C4-2B (cell line): ENCODE data around the gene MORC3.

Source experiments
- ZFX ChIP-seq: fragments of 450-650 bp; IDR thresholded peaks from 2 replicates; pipeline ENCODE4 v1.6.1; 2017
- TF ChIP-seq, protein P1 (sequence below): fragments of 450-650 bp; conservative IDR thresholded peaks from 2 replicates; pipeline ENCODE4 v1.5.1; 2017; ENCODE audit warnings: mild to moderate bottlenecking

DNA sequence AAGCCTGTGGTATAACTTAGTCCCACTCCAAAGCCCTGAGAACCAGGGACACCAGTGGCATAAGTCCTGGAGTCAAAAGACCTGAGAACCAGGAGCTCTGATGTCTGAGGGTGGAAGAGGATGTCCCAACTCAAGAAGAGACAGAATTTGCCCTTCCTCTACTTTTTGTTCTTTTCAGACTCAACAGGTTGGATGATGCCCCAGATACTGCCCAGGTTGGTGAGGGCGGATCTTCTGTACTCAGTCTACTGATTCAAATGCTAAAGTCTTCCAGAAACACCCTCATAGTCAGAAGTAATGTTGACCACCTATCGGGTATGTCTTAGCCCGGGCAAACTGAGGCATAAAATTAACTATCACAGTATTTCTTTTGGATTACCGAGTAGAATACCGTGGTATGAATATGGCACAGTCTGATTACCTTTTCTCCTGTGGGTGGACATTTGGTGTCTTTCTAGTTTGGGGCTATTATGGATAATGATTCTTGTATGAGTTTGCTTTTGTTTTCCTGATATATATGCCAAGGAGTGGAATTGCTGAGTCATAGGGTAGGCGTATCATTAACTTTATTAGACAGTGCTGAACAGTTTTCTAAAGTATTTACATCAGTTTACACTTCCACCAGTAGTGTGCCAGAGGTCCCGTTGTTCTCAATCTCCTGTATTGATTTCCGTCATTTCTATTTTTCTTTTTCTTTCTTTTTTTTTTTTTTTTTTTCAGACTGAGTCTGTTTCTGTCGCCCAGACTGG lies 62.0 kb downstream of the MORC3 start:
- TF ChIP-seq, protein P1, sequence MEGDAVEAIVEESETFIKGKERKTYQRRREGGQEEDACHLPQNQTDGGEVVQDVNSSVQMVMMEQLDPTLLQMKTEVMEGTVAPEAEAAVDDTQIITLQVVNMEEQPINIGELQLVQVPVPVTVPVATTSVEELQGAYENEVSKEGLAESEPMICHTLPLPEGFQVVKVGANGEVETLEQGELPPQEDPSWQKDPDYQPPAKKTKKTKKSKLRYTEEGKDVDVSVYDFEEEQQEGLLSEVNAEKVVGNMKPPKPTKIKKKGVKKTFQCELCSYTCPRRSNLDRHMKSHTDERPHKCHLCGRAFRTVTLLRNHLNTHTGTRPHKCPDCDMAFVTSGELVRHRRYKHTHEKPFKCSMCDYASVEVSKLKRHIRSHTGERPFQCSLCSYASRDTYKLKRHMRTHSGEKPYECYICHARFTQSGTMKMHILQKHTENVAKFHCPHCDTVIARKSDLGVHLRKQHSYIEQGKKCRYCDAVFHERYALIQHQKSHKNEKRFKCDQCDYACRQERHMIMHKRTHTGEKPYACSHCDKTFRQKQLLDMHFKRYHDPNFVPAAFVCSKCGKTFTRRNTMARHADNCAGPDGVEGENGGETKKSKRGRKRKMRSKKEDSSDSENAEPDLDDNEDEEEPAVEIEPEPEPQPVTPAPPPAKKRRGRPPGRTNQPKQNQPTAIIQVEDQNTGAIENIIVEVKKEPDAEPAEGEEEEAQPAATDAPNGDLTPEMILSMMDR, result no peak
- TF ChIP-seq ZFX, result no peak
